ENCODE data around the gene FSD1L. TPM values are rescaled to one million over a fixed set of nuclear protein-coding genes. Genes with fewer than 3 reads are reported as not detected.

Gene FSD1L
- polyA plus RNA-seq, 1 donor (not counting 4 experiments of a cell fraction or from before 2014, with no cell fraction given): 5.2 TPM

GRCh38 chr9:105554042-105554441, 106.2 kb downstream of the FSD1L start:
- Histone ChIP-seq H3K27me3 (ENCODE audit: control insufficient read depth, extremely low read depth, insufficient read depth, low read length) (no peaks in the 10 kb centered on the region), H4K20me1 (ENCODE audit: control insufficient read depth, extremely low read depth, insufficient read depth, low read length) (no peaks in the 10 kb centered on the region), H3K4me3 (ENCODE audit: control insufficient read depth in 2 of 3, extremely low read depth in 1 of 3, insufficient read depth in 2 of 3, low read depth in 1 of 3, low read length in 3 of 3) (no peak overlapping the region), H3K4me2 (ENCODE audit: control insufficient read depth, extremely low read depth, insufficient read depth, low read depth, low read length) (no peak overlapping the region), H2AFZ (ENCODE audit: control insufficient read depth, low read length) (no peak overlapping the region), H3K9me3 (ENCODE audit: control insufficient read depth, low read depth, low read length) (no peaks in the 10 kb centered on the region), H3K27ac (ENCODE audit: control insufficient read depth, insufficient read depth, low read length) (no peak overlapping the region), H3K9ac (ENCODE audit: control insufficient read depth, extremely low read depth, insufficient read depth, low read length) (no peak overlapping the region), H3K9me1 (ENCODE audit: control insufficient read depth, extremely low read depth, insufficient read depth, low read length) (no peaks in the 10 kb centered on the region), H3K36me3 (ENCODE audit: control insufficient read depth in 2 of 2, extremely low read depth in 1 of 2, insufficient read depth in 2 of 2, low read length in 2 of 2) (no peaks in the 10 kb centered on the region), H3K4me1 (ENCODE audit: control insufficient read depth, extremely low read depth, insufficient read depth, low read length) (peaks cover 2% of the 10 kb centered on the region), H3K79me2 (ENCODE audit: control insufficient read depth, insufficient read depth, low read length) (peaks cover 9% of the 10 kb centered on the region)
- TF ChIP-seq EZH2 (IDR thresholded peaks at IDR 0.05; ENCODE audit: low read length) (no peak), CTCF (optimal IDR thresholded peaks at IDR 0.05 in 1 of 3, IDR thresholded peaks at IDR 0.05 in 1 of 3, conservative IDR thresholded peaks at IDR 0.05 in 1 of 3; ENCODE audit: extremely low read depth in 1 of 3, insufficient read depth in 2 of 3, low read length in 3 of 3) (no peak)
- dilution Hi-C loops (cut with MboI; ENCODE audit: extremely low pct_ligation_motif_present, low sequenced_read_pairs): no loop called here
- no peak for FAIRE-seq
- no peak for DNase-seq (ENCODE audit: low read depth, low spot score)

- FAIRE-seq: peak; percentile 81
- H3K9me3 ChIP-seq (ENCODE audit: control insufficient read depth, low read depth, low read length): peaks cover 1% of the 10 kb centered on the region
These were observed 110.2 kb downstream of the FSD1L start, which contains the start of gene FKTN for GRCh38 chr9:105557804-105558610. FKTN (plus strand) TSS chr9:105558131; CDS start chr9:105575033, 16,902 bp downstream.

More at GRCh38 chr9:105557804-105558610, 110.2 kb downstream of the FSD1L start, which contains the start of gene FKTN:
- dilution Hi-C loops (cut with MboI; ENCODE audit: extremely low pct_ligation_motif_present, low sequenced_read_pairs): no loop called here
- Histone ChIP-seq H3K4me2 (ENCODE audit: control insufficient read depth, extremely low read depth, insufficient read depth, low read depth, low read length) (peak within 1 kb of the TSS; percentile 98), H2AFZ (ENCODE audit: control insufficient read depth, low read length) (peak within 1 kb of the TSS; percentile 99), H3K9me1 (ENCODE audit: control insufficient read depth, extremely low read depth, insufficient read depth, low read length) (no peaks in the 10 kb centered on the region), H3K27ac (ENCODE audit: control insufficient read depth, insufficient read depth, low read length) (peak within 1 kb of the TSS; percentile 52), H3K9ac (ENCODE audit: control insufficient read depth, extremely low read depth, insufficient read depth, low read length) (peak within 1 kb of the TSS; percentile 69), H3K27me3 (ENCODE audit: control insufficient read depth, extremely low read depth, insufficient read depth, low read length) (no peaks in the 10 kb centered on the region), H3K4me1 (ENCODE audit: control insufficient read depth, extremely low read depth, insufficient read depth, low read length) (peaks cover 3% of the 10 kb centered on the region), H3K4me3 (ENCODE audit: control insufficient read depth in 2 of 3, extremely low read depth in 1 of 3, insufficient read depth in 2 of 3, low read depth in 1 of 3, low read length in 3 of 3) (peak within 1 kb of the TSS; percentile 94 to 95 (median 94)), H4K20me1 (ENCODE audit: control insufficient read depth, extremely low read depth, insufficient read depth, low read length) (no peaks in the 10 kb centered on the region), H3K79me2 (ENCODE audit: control insufficient read depth, insufficient read depth, low read length) (peaks cover 10% of the 10 kb centered on the region), H3K36me3 (ENCODE audit: control insufficient read depth in 2 of 2, extremely low read depth in 1 of 2, insufficient read depth in 2 of 2, low read length in 2 of 2) (peaks cover 0 to under 1% of the 10 kb centered on the region in 2 experiments)
- TF ChIP-seq EZH2 (IDR thresholded peaks at IDR 0.05; ENCODE audit: low read length) (no peak), CTCF (optimal IDR thresholded peaks at IDR 0.05 in 1 of 3, IDR thresholded peaks at IDR 0.05 in 1 of 3, conservative IDR thresholded peaks at IDR 0.05 in 1 of 3; ENCODE audit: extremely low read depth in 1 of 3, insufficient read depth in 2 of 3, low read length in 3 of 3) (no peak)
- DNase-seq (ENCODE audit: low read depth, low spot score): peak; percentile 23
